K562 (cell line): ENCODE measurements around the gene FSTL4. TPM values are rescaled to one million over a fixed set of nuclear protein-coding genes. Genes with fewer than 3 reads are reported as not detected.

Experiments
- ATAC-seq: fragments of 200-7000 bp; cut with Tn5 transposase; 3 replicates; pipeline ENCODE4 v1.9.1; 2020; ENCODE audit warnings: moderate library complexity
- BruUV-seq: library from RNA; stranded (reverse); fragments of 400-500 nt; replicated peaks from 2 replicates; lab custom pipeline; 2021; lab: Mats Ljungman, UMichigan
- CTCF ChIA-PET: fragments of 300-600 bp; formaldehyde crosslinking; extraction: SDS; loops from one replicate; lab custom pipeline; 2021; ENCODE audit warnings: low intra/inter-chr PET ratio; lab: Yijun Ruan, JAX
- POLR2A ChIA-PET: fragments of 300-600, 350-650 bp; sonication (Branson Sonifier 250); formaldehyde crosslinking; extraction: SDS; loops from one replicate; lab custom pipeline; 2021; ENCODE audit warnings: antibody characterized with exemption, inconsistent platforms; lab: Yijun Ruan, JAX
- DNase-seq, 4 experiments: peaks; one replicate each; pipeline versions ENCODE4 v3.0.0 to v3.0.0-alpha.2; 2011 to 2018; ENCODE audit warnings: low spot score in 3 of 4, mixed read lengths in 3 of 4; ENCODE audit errors: extremely low read depth in 1 of 4
- FAIRE-seq: peaks from 2 replicates; lab custom pipeline; 2011; peaks lifted over from hg19 to GRCh38; lab: Jason Lieb, UNC
- H2AFZ ChIP-seq: 2 replicates; pipeline ENCODE4 v1.6.0; 2011; ENCODE audit warnings: low read depth, low read length, control low read depth, inconsistent platforms
- H3K27ac ChIP-seq: fragments of 200-600 bp; 3 replicates; pipeline ENCODE4 v1.8.0; 2011; ENCODE audit warnings: low read depth, mild to moderate bottlenecking, control low read depth, inconsistent platforms, low read length, moderate library complexity, mixed read lengths; ENCODE audit errors: extremely low read depth
- H3K27me3 ChIP-seq, 2 experiments: fragments of 300-600 bp in 1 of 2; 2 replicates in 1 of 2; 3 replicates in 1 of 2; pipeline versions ENCODE4 v1.6.0 to v1.8.0; 2011; ENCODE audit warnings: inconsistent platforms in 2 of 2, low read length in 2 of 2, mild to moderate bottlenecking in 1 of 2, mixed read lengths in 1 of 2, moderate library complexity in 1 of 2; ENCODE audit not compliant: control insufficient read depth in 2 of 2, insufficient read depth in 2 of 2
- H3K36me3 ChIP-seq: fragments of 300-600 bp; 3 replicates; pipeline ENCODE4 v1.8.0; 2011; ENCODE audit warnings: mild to moderate bottlenecking, low read length, inconsistent platforms; ENCODE audit not compliant: control insufficient read depth, insufficient read depth
- H3K4me1 ChIP-seq, 2 experiments: fragments of 200-600 bp in 1 of 2; replicated peaks in 1 of 2; 2 replicates in 1 of 2; 3 replicates in 1 of 2; pipeline versions ENCODE4 v1.5.1 to v1.8.0; 2011; ENCODE audit warnings: inconsistent platforms in 2 of 2, low read length in 2 of 2, mild to moderate bottlenecking in 1 of 2, mixed read lengths in 1 of 2, moderate library complexity in 1 of 2; ENCODE audit not compliant: control insufficient read depth in 2 of 2, insufficient read depth in 2 of 2
- H3K4me2 ChIP-seq: 2 replicates; pipeline ENCODE4 v1.6.1; 2011; ENCODE audit warnings: low read length, control low read depth, inconsistent platforms, mixed read lengths; ENCODE audit not compliant: insufficient read depth
- H3K4me3 ChIP-seq: fragments of 200-600 bp; sonication (generic), shearing (Covaris generic); 2 replicates; pipeline ENCODE4 v1.5.1; 2016; ENCODE audit warnings: control low read depth, inconsistent platforms
- H3K79me2 ChIP-seq: fragments of 200-600 bp; 3 replicates; pipeline ENCODE4 v1.8.0; 2011; ENCODE audit warnings: low read length, inconsistent platforms; ENCODE audit not compliant: control insufficient read depth, insufficient read depth
- H3K9ac ChIP-seq, 2 experiments: 2 replicates each; pipeline versions ENCODE4 v1.6.0 to v1.6.1; 2011; ENCODE audit warnings: low read depth in 2 of 2, low read length in 2 of 2, control low read depth in 1 of 2, inconsistent platforms in 1 of 2, mild to moderate bottlenecking in 1 of 2, mixed read lengths in 1 of 2; ENCODE audit not compliant: insufficient read depth in 1 of 2
- H3K9me1 ChIP-seq: one replicate; pipeline ENCODE4 v1.6.0; 2011; ENCODE audit warnings: inconsistent platforms, mild to moderate bottlenecking, low read length, moderate library complexity; ENCODE audit not compliant: control insufficient read depth, insufficient read depth
- H3K9me3 ChIP-seq: replicated peaks from 2 replicates; pipeline ENCODE4 v1.5.1; 2011; ENCODE audit warnings: low read depth, low read length, inconsistent platforms; ENCODE audit not compliant: control insufficient read depth, insufficient read depth
- H4K20me1 ChIP-seq: replicated peaks from 2 replicates; pipeline ENCODE4 v1.6.1; 2011; ENCODE audit warnings: low read length, inconsistent platforms, mixed read lengths; ENCODE audit not compliant: control insufficient read depth, insufficient read depth
- ARID2 ChIP-seq: fragments of 450-650 bp; IDR thresholded peaks from 2 replicates; pipeline ENCODE4 v1.6.1; 2017; ENCODE audit warnings: antibody characterized with exemption, mild to moderate bottlenecking
- BRF2 ChIP-seq: IDR thresholded peaks from 3 replicates; pipeline ENCODE4 v1.6.1; 2011; ENCODE audit warnings: borderline replicate concordance, mild to moderate bottlenecking; ENCODE audit not compliant: insufficient read length, insufficient read depth
- CHAMP1 ChIP-seq: fragments of 450-650 bp; IDR thresholded peaks from 2 replicates; pipeline ENCODE4 v1.6.1; 2016; ENCODE audit warnings: mild to moderate bottlenecking
- DNMT1 ChIP-seq: fragments of 450-650 bp; IDR thresholded peaks from 2 replicates; pipeline ENCODE4 v1.6.1; 2016; ENCODE audit warnings: antibody characterized with exemption, mild to moderate bottlenecking
- E2F4 ChIP-seq: sonication (generic); formaldehyde crosslinking; IDR thresholded peaks from 2 replicates; pipeline ENCODE4 v1.8.0; 2022; ENCODE audit warnings: mild to moderate bottlenecking, low read depth, missing genetic modification reagents
- HDAC3 ChIP-seq: fragments of 450-650 bp; IDR thresholded peaks from 2 replicates; pipeline ENCODE4 v1.6.1; 2018; ENCODE audit warnings: borderline replicate concordance, mild to moderate bottlenecking, moderate library complexity; ENCODE audit not compliant: partially characterized antibody
- HNRNPLL ChIP-seq: fragments of 200-400 bp; formaldehyde crosslinking; IDR thresholded peaks from 2 replicates; pipeline ENCODE4 v1.6.1; 2017; ENCODE audit warnings: low read length, low read depth, mild to moderate bottlenecking; ENCODE audit not compliant: poor library complexity, severe bottlenecking
- MNT ChIP-seq, 2 experiments: fragments of 450-650 bp; conservative IDR thresholded peaks; 2 replicates each; pipeline ENCODE4 v1.6.1; 2017; ENCODE audit warnings: mild to moderate bottlenecking in 2 of 2, moderate library complexity in 2 of 2
- MXI1 ChIP-seq: IDR thresholded peaks from 2 replicates; pipeline ENCODE4 v1.6.1; 2011; ENCODE audit warnings: low read depth, mild to moderate bottlenecking, improper control_type of control experiment, low read length
- PHF21A ChIP-seq: fragments of 450-650 bp; IDR thresholded peaks from 2 replicates; pipeline ENCODE4 v1.6.1; 2017; ENCODE audit warnings: low read depth, borderline replicate concordance
- PYGO2 ChIP-seq: fragments of 450-650 bp; IDR thresholded peaks from 2 replicates; pipeline ENCODE4 v1.6.1; 2016; ENCODE audit warnings: mild to moderate bottlenecking, missing genetic modification characterization, moderate library complexity, missing compliant biosample characterization
- SMC3 ChIP-seq: conservative IDR thresholded peaks from 2 replicates; pipeline ENCODE4 v1.6.1; 2011; ENCODE audit warnings: low read depth, low read length, improper control_type of control experiment; ENCODE audit not compliant: insufficient read depth
- SNRNP70 ChIP-seq: fragments of 200-400 bp; formaldehyde crosslinking; optimal IDR thresholded peaks from 2 replicates; pipeline ENCODE3; 2017; ENCODE audit warnings: low read depth, low read length
- ZNF134 ChIP-seq: fragments of 250-450 bp; sonication (Bioruptor Pico); conservative IDR thresholded peaks from 2 replicates; pipeline ENCODE4 v1.4.0; 2020
- ZNF23 ChIP-seq: fragments of 250-450 bp; sonication (Bioruptor Pico); IDR thresholded peaks from 2 replicates; pipeline ENCODE4 v1.4.0; 2020; ENCODE audit warnings: mild to moderate bottlenecking
- ZNF785 ChIP-seq: fragments of 250-450 bp; sonication (Bioruptor Pico); IDR thresholded peaks from 2 replicates; pipeline ENCODE4 v1.4.0; 2020; ENCODE audit warnings: mild to moderate bottlenecking
- WGBS: fragments of 100-300 bp; shearing (Covaris generic); methylation state at CpG from one replicate; pipeline ENCODE4 v1.1.6; 2016; ENCODE audit warnings: low coverage, mixed read lengths; ENCODE audit not compliant: insufficient coverage; ENCODE audit errors: missing lambda C conversion rate; 5-methylcytosine and 5-hydroxymethylcytosine counted together
- in situ Hi-C: fragments of 300-500 bp; cut with MboI; formaldehyde crosslinking; loops from 4 replicates; pipeline ENCODE4 v1.15.0; 2018; ENCODE audit warnings: inconsistent platforms, mixed read lengths
- intact Hi-C: fragments of 100-400 bp; cut with micrococcal nuclease; formaldehyde crosslinking; loops from 2 replicates; pipeline ENCODE4 v1.14.2; 2022
- polyA plus RNA-seq, 8 experiments: library from polyadenylated mRNA; depleted of rRNA in 4 of 8; stranded (reverse) in 5 of 8; unstranded in 3 of 8; fragments of >200 nt; fragmentation: Nextera tagmentation in 2 of 8; fragmentation: Illumina TruSeq in 1 of 8; extraction: Ambion mirVana in 2 of 8; extraction: Trizol in 1 of 8; gene quantifications; 2 replicates each; pipeline versions ENCODE4 v1.2.1 to v1.2.3, GENCODE V29; 2011 to 2014; ENCODE audit warnings: inconsistent platforms in 1 of 8, missing spikeins in 1 of 8
- total RNA-seq, 7 experiments: library from RNA; depleted of rRNA in 6 of 7; stranded (reverse); fragments of >200 nt in 6 of 7; fragmentation: Illumina TruSeq in 2 of 7; extraction: Trizol in 2 of 7; gene quantifications; 2 replicates each; pipeline versions ENCODE4 v1.2.1 to v1.2.3, GENCODE V29; 2011 to 2021; ENCODE audit warnings: low replicate concordance in 1 of 7

Gene FSTL4
- total and polyA plus RNA-seq, 9 of the 15 experiments (the other 6 are each of a cell fraction or from before 2014, with no cell fraction given) = 0.08 to 0.18 (median 0.10) TPM; not detected in 5

GRCh38 chr5:133408322-133408721 is 204.0 kb downstream of the FSTL4 start:
- no peaks in the 10 kb centered on the region for H3K9me3 ChIP-seq
- in situ Hi-C loops (no loop called here), intact Hi-C loops (no loop called here)
- CTCF ChIA-PET = no interaction called here
- no peak overlapping the region for H2AFZ ChIP-seq
- no peak overlapping the region for H3K4me2 ChIP-seq
- H3K27ac ChIP-seq = no peak overlapping the region
- H3K9me1 ChIP-seq = no peaks in the 10 kb centered on the region
- no peaks in the 10 kb centered on the region for H3K79me2 ChIP-seq
- BruUV-seq = no TSS peak
- H4K20me1 ChIP-seq = no peaks in the 10 kb centered on the region
- POLR2A ChIA-PET = interaction anchor here (0.6 kb wide), 1 partner anchor 13 kb away, joined by 3 read pairs; no protein-coding TSS in a partner anchor
- H3K4me3 ChIP-seq = no peak overlapping the region
- ATAC-seq (no peak), DNase-seq (no peak), FAIRE-seq (no peak)
- H3K9ac ChIP-seq = no peak overlapping the region
- no peaks in the 10 kb centered on the region for H3K36me3 ChIP-seq
- H3K4me1 ChIP-seq = no peaks in the 10 kb centered on the region
- WGBS = 0% methylated on average over 5 of the region's 8 CpGs
- H3K27me3 ChIP-seq = peaks cover 21 to 52% of the 10 kb centered on the region in 2 experiments
- TF ChIP-seq MNT (conservative IDR thresholded peaks at IDR 0.05) (no peak), CHAMP1 (no peak), BRF2 (no peak), DNMT1 (no peak), HDAC3 (no peak), ARID2 (no peak), ZNF23 (CRISPR knock-in tag) (no peak), ZNF134 (CRISPR knock-in tag) (no peak), PHF21A (no peak), HNRNPLL (no peak), SNRNP70 (no peak), MXI1 (no peak), ZNF785 (no peak), PYGO2 (tag) (no peak), SMC3 (no peak), E2F4 (CRISPR knock-in tag) (no peak)
